IPS DF 6.9 (cell line): Measurements from ENCODE around the gene NXPH4.

Source experiments
- DNase-seq: peaks from one replicate; pipeline ENCODE4 v3.0.0-alpha.2; 2013; ENCODE audit warnings: low read depth, low spot score
- H3K27ac ChIP-seq: one replicate; pipeline ENCODE4 v1.5.1; 2013; ENCODE audit warnings: low read length, control low read depth
- H3K27me3 ChIP-seq: 2 replicates; pipeline ENCODE4 v1.6.1; 2013; ENCODE audit warnings: mild to moderate bottlenecking, low read length; ENCODE audit not compliant: control insufficient read depth, insufficient read depth
- H3K36me3 ChIP-seq: 2 replicates; pipeline ENCODE4 v1.6.1; 2013; ENCODE audit warnings: low read length; ENCODE audit not compliant: control insufficient read depth, insufficient read depth
- H3K4me1 ChIP-seq: 2 replicates; pipeline ENCODE4 v1.6.1; 2013; ENCODE audit warnings: low read length; ENCODE audit not compliant: control insufficient read depth, insufficient read depth
- H3K4me3 ChIP-seq: 2 replicates; pipeline ENCODE4 v1.5.1; 2013; ENCODE audit warnings: mild to moderate bottlenecking, low read length
- H3K9me3 ChIP-seq: 2 replicates; pipeline ENCODE4 v1.6.1; 2013; ENCODE audit warnings: low read length, inconsistent platforms; ENCODE audit not compliant: control insufficient read depth, insufficient read depth
- WGBS: extraction: QIAGEN DNeasy Blood & Tissue Kit; methylation state at CpG from one replicate; pipeline ENCODE4 v1.1.7; 2013; ENCODE audit warnings: mixed read lengths, missing lambda C conversion rate; ENCODE audit not compliant: insufficient read length, insufficient coverage; 5-methylcytosine and 5-hydroxymethylcytosine counted together

NXPH4 gene

DNA sequence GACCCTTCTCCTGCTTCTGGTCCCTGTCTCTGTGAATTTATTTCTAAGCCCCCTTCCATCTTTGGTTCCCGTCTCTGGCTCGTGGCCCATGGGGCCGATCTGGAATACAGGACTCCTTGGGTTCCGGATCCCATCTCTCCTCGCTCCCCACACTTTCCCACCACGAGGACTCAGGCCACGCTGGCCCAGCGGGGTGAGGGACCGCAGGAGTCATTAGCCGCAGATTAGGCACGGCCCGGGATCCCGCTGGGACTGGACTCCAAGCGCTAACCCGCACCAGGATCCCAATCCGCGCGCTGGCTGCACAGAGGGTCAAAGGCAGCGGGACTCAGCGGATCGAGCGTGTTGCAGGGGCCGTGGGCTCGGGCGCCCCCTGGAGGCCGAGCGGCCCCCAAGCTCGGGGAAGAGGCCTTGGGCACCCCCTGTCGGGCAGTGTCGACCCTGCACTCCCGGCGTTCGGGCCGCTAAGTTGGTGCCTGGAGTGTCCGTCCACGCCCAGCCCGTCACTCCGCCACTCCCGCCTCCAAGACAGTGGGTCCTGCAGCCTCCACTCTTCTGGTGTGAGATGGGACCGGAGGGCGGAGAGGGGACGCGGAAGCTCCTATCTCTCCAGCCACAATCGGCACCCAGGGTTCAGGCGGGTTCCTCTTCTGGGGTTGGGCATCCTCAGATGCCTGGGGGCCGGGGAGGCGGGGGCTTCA is 22.4 kb downstream of the NXPH4 start:
- Histone ChIP-seq H3K9me3 (no peaks in the 10 kb centered on the region), H3K36me3 (no peaks in the 10 kb centered on the region), H3K4me1 (peaks cover 15% of the 10 kb centered on the region), H3K27me3 (peaks cover 57% of the 10 kb centered on the region), H3K27ac (no peak overlapping the region), H3K4me3 (peak overlapping the region; percentile 27; the same call in 1 of the 2 replicates)
- WGBS: no CpG with 5 or more reads among the region's 47 CpGs
- DNase-seq: no peak

DNA sequence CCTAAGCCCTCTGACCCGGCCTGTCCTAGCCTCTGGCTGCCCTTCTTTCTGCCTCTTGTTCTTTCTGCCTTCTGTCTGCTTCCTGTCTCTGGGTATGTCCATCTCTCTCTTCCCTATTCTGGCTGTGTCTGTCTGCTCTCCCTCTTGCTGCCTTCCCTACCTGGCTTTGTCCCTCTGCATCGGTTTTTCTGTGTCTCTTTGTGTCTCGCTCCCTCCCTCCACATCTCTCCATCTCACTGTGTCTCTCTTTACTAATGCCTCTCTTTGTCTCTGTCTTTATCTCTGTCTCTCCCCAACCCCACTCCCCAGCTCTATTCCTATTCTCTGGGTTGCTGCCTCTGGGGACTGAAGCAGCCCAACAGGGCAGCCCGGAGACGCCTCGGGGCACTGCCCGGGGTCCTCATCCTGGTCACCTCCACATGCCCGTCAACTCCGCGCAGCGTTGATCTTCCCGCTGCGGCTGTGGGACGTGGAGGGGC is 23.0 kb downstream of the NXPH4 start:
- peaks cover 57% of the 10 kb centered on the region for H3K27me3 ChIP-seq
- peaks cover 15% of the 10 kb centered on the region for H3K4me1 ChIP-seq
- no peaks in the 10 kb centered on the region for H3K9me3 ChIP-seq
- no peak overlapping the region for H3K27ac ChIP-seq
- H3K36me3 ChIP-seq: no peaks in the 10 kb centered on the region
- no peak for DNase-seq
- H3K4me3 ChIP-seq: peak overlapping the region; percentile 5; the same call in 1 of the 2 replicates
- no CpG with 5 or more reads among the region's 14 CpGs for WGBS

DNA sequence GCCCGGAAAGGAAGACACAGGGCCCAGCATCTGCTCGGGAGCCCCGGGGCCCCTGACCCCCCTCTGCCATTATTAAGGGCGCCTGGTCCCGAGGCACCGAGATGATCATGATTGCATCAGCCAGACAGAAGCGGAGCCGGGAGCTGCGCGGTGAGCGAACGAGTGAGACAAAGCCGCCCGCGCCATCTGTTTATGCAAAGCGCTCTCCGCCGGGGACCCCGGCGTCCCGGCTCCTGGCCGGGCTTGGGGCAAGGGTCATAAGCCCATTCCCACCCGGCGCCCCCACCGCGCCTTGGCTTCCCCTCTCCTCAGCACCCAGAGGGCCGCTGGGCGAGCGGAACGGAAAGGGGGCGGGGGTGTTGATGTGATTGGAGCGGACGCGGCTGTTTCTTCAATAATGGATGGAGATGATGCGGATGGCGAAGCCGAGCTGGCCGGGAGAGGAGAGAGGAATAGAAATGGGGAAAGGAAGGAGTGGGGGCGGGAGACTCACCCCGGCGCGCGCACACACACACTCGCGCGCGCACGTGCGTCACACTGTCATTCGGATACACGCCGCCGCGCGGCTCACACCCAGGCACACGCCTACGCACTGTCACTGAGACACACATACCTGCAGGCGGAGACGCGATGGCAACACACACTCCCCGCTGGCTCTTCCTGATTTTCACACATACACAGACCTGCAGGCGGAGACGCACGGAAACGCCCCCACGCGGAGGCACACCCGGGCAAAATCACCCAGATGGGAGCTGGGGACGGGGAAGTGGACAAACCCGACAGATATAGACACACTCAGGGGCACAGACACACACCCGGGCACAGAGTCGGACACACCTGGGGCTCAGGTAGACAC is 23.7 kb downstream of the NXPH4 start:
- H3K27me3 ChIP-seq: peaks cover 57% of the 10 kb centered on the region
- no peaks in the 10 kb centered on the region for H3K36me3 ChIP-seq
- no peaks in the 10 kb centered on the region for H3K9me3 ChIP-seq
- peak overlapping the region; percentile 5; the same call in 1 of the 2 replicates for H3K4me3 ChIP-seq
- no peak overlapping the region for H3K27ac ChIP-seq
- DNase-seq: no peak
- no CpG with 5 or more reads among the region's 72 CpGs for WGBS
- peaks cover 14% of the 10 kb centered on the region for H3K4me1 ChIP-seq

DNA sequence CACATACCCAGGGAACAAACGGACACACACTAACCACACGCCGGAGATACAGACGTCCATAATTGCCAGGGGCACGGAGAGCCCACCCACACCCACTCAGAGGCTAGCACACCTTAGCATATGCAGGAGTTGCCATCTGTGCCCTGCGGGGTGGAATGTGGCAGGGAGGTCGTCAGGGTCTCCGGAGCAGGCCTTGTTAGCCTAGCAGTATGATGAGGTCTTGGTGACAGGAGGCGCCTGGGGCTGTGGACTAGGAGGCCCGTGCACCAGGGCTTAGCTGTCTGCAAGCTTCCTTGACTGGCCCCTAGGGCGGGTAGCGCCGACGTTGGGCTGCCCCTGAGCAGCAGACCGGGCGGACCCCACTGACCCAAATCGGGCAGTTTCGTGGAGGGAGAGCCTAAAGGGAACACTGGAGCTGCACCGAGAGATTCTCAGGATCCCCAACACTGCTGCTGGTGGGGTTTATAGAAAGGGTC is 24.4 kb downstream of the NXPH4 start:
- H3K27me3 ChIP-seq: peaks cover 53% of the 10 kb centered on the region
- H3K9me3 ChIP-seq: no peaks in the 10 kb centered on the region
- H3K4me3 ChIP-seq: no peak overlapping the region
- no peak for DNase-seq
- peaks cover 14% of the 10 kb centered on the region for H3K4me1 ChIP-seq
- no peak overlapping the region for H3K27ac ChIP-seq
- no CpG with 5 or more reads among the region's 19 CpGs for WGBS
- H3K36me3 ChIP-seq: no peaks in the 10 kb centered on the region

DNA sequence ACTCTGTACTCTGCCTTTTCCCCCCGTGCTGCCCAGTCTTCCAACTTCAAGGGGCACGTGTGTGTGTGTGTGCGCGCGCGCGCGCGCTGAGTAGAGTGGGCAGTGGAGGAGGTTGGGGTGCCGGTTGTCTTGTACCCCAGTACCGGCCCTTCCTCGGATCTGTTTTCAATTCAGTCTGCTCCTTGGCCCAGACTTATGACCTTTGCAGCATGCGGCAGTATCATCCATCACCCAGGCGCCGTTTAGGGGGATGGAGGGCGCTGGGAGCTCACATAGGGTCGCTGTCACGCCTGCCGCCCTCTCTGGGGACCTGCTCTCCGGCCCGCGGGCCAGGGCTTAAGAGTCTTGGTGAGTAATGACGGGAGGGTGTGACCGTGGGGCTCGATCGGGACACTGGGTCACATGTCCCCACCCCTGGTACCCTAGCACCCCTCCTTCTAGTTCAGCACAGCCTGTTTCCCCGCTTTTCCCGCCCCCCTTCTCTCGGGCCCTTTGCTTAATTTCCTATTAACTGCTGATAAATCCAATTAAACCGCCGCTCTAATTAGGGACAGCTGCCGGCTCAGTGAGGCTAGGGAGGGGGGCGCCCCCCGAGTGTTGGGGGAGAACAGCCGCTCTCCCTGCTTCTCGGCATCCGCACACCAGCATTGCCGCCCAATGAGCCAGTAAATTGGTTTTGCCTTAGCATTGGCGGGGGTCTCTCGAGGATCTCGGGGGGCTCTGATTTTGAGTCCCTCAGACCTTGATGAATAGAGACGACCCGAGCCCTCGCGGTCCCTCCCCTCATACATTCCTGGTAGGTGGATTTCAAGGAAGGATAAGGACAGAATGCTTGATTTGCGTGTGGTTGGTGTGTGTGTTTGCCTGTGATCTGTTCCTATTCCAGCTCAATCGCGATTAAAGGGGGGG is 25.1 kb downstream of the NXPH4 start:
- peaks cover 15% of the 10 kb centered on the region for H3K4me1 ChIP-seq
- no peaks in the 10 kb centered on the region for H3K9me3 ChIP-seq
- no CpG with 5 or more reads among the region's 48 CpGs for WGBS
- H3K27ac ChIP-seq: no peak overlapping the region
- DNase-seq: no peak
- no peaks in the 10 kb centered on the region for H3K36me3 ChIP-seq
- peaks cover 48% of the 10 kb centered on the region for H3K27me3 ChIP-seq
- no peak overlapping the region for H3K4me3 ChIP-seq

DNA sequence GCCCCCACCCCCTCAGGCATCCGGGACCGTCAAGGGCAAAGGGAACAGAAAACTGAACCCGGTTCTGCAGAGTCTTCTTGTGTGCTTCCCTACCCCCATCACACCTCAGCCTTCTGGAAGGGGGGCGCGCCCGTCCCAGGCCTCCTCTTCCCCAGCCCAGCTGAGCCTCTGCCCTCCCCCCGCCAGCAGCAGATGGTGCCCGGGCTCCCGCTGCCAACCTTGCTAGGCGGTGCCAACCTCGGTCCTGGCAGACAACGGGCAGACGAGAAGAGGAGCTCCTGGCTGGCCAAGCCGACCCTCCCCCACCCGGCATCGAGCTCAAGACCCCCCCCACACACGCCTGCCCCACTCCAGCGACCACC is 25.7 kb downstream of the NXPH4 start:
- WGBS: no CpG with 5 or more reads among the region's 18 CpGs
- DNase-seq: no peak
- Histone ChIP-seq H3K9me3 (no peaks in the 10 kb centered on the region), H3K4me3 (peak overlapping the region; percentile 38; the same call in 1 of the 2 replicates), H3K4me1 (peaks cover 16% of the 10 kb centered on the region), H3K27me3 (peaks cover 41% of the 10 kb centered on the region), H3K36me3 (no peaks in the 10 kb centered on the region), H3K27ac (no peak overlapping the region)

DNA sequence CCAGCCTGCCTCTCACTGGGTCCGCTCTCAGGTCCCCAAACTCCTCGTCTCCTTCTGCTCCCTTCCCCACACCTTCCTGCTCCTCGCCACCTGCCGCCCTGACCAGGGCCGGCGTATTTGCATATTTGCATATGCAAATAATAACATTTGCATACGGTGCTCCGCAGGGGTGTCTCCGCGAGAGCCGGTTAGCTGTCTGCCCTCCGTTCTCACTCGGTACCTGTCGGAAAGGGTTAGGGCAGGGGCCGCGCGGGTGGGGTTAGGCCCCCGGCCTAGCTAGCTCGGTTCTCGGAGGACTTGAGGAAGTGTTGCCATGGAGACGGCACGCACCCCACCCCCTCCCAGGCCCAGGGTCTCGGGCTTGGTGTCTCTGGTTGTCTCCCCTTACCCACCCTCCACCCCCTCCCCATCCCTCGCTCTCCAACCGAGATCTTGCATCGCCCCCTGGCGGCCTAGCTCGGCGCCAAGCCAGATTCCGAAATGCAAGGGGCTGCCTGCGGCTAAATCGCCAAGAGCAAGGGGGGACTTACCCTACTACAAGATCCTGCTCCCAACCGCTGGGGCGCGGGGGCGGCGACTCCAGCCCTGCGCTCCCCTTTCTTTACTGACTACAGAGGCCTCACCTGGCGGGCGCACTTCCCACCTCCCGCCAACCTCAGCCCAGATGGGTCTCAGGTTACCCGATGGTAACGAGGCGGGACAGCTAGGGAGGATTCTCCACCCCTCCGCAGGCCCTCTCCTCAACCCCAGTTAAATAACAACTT is 26.3 kb downstream of the NXPH4 start:
- Histone ChIP-seq H3K27me3 (peaks cover 35% of the 10 kb centered on the region), H3K27ac (no peak overlapping the region), H3K36me3 (no peaks in the 10 kb centered on the region), H3K9me3 (no peaks in the 10 kb centered on the region), H3K4me1 (peaks cover 12% of the 10 kb centered on the region), H3K4me3 (peak overlapping the region; percentile 38; the same call in 1 of the 2 replicates)
- WGBS: no CpG with 5 or more reads among the region's 45 CpGs
- DNase-seq: no peak

DNA sequence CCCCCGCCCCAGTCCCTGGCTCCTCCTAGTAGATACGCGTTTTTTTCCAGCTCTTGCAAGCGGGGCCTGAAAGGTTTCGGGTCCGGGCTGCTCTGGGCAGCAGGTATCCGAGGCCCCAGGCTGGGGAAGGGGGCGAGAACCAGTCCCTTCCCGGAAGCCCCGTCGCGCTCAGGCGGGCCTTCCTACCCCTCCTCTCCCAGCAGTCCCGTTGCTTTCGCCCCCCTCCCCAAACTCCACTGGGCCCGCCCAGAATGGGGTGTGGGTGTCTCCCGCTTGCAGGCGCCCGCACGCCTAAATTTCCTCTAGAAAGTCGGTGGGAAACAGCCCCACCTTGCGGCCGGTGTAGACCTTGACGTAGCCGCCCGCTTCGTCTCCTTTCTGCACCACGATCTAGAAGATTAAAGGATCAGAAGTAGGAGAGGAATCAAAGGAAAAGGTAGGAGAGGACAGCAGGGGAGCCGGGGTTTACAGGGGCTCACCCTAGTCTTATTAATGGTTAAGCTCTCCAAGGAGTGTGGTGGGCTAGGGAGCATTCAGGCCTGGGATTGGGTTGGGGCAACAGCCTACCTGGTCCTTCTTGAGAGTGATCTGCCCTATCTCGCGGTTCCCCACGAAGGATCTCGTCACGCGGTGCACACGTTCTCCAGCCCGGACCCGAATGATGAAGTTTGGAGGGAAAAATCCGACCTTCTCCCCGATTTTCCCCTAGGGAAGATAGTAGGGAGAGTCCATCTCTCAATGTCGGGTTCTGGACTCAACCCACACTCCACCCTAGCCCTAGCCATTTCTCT is 27.1 kb downstream of the NXPH4 start:
- H3K4me1 ChIP-seq: peaks cover 13% of the 10 kb centered on the region
- no CpG with 5 or more reads among the region's 41 CpGs for WGBS
- H3K27ac ChIP-seq: no peak overlapping the region

DNA sequence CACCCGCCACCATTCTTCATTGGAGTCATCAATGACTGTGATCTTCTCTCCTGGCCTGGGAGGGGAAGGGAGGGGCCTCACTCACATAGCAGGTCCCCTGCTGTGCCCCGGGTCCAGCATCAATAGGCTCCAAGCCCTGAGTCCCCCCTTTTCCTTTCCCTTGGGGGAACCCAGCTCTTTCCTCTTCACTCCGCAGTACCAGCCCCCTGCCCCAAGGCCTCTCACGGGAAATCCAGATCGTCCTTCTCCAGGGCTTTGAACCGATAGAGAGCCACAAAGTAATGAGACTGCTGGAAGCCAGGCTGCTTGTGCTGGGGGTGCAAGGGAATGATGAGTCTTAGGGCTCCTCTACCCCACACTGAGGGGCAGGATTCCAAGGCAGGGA is 27.7 kb downstream of the NXPH4 start:
- Histone ChIP-seq H3K27me3 (peaks cover 31% of the 10 kb centered on the region), H3K27ac (no peak overlapping the region), H3K9me3 (no peaks in the 10 kb centered on the region), H3K4me3 (no peak overlapping the region), H3K36me3 (no peaks in the 10 kb centered on the region), H3K4me1 (peaks cover 13% of the 10 kb centered on the region)
- DNase-seq: no peak
- WGBS: no CpG with 5 or more reads among the region's 6 CpGs

More for the DNA sequence above, 27.1 kb downstream of the NXPH4 start:
- Histone ChIP-seq H3K27me3 (peaks cover 32% of the 10 kb centered on the region), H3K9me3 (no peaks in the 10 kb centered on the region), H3K4me3 (peak overlapping the region; percentile 38; the same call in 1 of the 2 replicates), H3K36me3 (no peaks in the 10 kb centered on the region)
- DNase-seq: no peak
